Tongue (tissue), 1 donor: ENCODE data around the gene TSPAN6. TPM values are rescaled to one million over a fixed set of nuclear protein-coding genes. Genes with fewer than 3 reads are reported as not detected.

Experiments used
- total RNA-seq: library from RNA; depleted of rRNA; stranded (reverse); fragments of >200 nt; gene quantifications from one replicate; pipeline ENCODE4 v1.2.3, GENCODE V29; 2014

TSPAN6 gene
- total RNA-seq, 1 donor from 2014 or later = 28.4 TPM

Other genes starting within 250 kb of the TSPAN6 start
- 2.9 TPM for gene PCDH19, start 226.5 kb downstream of the TSPAN6 start, total RNA-seq
- gene TNMD, start 51.9 kb downstream of the TSPAN6 start, total RNA-seq = 3.4 TPM
- 30.4 TPM for gene SRPX2, start 7.4 kb upstream of the TSPAN6 start, total RNA-seq
- gene SYTL4, start 95.3 kb upstream of the TSPAN6 start, total RNA-seq = 7.7 TPM
- gene CSTF2, start 183.6 kb upstream of the TSPAN6 start, total RNA-seq = 11.4 TPM
- not detected for gene NOX1, start 237.6 kb upstream of the TSPAN6 start, total RNA-seq